Measurements from ENCODE around the gene NUDT12.

The NUDT12 gene

DNA sequence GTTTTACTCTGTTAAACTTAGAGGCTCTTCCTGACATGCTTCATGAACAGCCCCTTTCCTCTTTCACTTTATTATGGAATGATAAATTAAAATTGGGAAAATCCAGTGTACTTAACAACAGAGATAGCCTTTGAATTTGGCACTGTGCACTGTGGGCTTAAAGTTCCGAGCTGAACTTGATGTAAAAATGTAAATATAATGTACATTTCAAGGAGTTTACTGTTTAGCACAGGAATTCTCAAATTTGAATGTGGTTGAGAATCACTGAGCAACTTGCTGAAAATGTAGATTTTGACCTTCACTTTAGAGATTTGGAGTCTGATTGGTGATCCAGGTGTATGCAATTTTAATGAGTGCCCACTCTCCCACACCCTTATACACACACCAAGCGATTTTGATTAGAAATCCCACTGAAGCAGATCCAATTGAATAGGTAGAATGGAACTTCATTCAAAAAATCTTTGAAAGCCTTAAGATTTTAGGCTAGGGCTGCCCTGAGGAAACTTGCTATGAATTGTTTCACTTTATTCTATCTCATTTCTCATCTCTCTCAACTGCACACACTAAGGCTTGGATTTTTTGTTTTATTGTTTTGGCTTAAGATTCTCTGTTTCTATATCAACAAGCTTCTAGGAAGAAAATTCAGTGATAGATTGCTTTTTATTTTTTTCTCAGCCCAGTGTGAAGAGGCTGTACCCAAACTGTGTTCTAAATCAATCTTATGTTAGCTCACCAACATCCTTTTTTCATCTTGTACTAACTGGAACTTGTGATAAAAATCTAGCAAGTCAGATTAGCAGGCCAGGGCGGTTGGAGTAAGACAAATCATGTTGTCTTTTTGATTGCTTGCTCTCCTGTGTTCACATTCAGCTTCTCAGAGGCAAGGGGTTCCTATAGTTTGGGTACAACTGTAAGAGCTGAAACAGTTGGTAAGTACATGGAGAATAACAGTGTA is 22.9 kb downstream of the NUDT12 start:
- DNase-seq, result no peak

DNA sequence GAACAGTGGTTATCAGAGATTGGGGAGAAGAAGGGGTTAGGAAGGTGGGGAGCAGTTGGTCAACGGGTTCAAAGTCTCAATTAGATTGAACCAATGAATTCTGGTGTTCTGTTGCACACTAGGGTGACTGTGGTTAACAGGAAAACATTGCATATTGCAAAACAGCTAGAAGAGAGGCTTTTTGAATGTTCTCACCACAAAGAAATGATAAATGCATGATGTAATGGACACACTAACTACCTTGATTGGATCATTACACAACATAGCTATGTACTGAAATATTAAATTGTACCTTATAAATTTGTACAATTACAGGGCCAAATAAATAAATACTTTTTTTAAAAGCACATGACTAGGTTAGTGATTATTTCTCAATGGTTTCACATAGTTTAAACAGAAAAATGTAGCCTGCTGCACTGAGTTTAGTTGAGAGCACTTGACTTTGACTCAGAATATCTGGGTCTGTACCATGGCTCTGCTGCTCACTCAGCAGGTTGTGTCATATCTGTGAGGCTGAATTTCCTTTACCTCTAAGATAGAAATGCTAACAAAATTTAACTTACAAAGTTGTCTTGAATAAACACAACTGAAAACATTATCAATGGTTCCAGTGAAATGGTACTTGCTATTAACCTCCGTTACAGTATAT is 30.4 kb downstream of the NUDT12 start:
- DNase-seq, result no peak

DNA sequence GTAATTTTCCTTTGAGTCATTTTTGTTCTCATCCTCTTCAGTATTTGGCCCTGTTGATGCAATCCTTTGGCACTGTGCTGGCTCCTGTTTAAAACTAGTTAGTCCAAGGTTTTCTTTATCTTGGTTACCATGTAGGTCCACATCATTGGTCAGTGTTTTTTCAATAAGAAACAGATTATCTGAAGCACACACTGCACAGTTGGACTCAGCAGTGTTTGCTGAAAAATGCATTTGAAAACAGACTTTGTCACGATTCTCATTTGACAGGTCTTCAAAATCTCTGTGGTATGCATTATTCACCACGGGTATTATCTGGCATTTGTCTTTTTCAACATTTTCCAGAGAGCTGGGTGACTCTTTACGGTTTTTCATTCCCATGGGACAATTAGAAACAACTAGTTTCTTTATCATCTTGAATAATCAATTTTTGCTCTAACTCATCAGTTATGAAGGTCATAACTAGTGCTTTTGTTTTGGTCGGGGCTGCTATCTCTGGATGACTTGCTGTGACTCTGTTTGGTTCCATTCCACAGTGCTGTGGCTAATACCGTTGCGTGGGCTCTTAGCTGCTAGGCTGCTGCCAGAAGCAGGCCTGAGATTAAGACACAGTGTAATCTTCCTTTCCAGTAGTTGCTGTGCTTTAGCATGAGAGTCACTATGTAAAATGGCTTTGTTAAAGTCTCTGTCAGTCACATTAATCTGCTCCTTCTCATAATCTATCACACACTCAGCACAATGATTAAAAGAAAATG is 36.2 kb downstream of the NUDT12 start:
- DNase-seq, result no peak

DNA sequence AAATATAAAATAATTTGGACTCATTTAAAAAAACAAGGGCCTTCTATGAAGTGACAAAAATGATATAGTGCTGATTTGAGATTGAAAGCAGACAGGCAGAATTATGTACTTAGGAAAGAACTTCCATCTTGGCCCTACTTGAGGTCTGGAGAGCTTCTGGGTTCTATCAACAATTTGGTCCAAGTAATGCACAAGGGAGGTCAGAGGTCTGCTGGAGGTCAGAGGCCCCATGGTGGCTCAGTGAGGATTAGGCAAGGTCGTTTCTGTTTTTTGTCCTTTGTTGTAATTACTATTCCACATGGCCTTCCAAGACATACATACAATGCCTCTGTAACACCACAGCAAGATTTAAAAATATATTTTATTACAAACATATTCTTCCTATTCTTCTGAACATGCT is 37.2 kb downstream of the NUDT12 start:
- DNase-seq, result no peak

DNA sequence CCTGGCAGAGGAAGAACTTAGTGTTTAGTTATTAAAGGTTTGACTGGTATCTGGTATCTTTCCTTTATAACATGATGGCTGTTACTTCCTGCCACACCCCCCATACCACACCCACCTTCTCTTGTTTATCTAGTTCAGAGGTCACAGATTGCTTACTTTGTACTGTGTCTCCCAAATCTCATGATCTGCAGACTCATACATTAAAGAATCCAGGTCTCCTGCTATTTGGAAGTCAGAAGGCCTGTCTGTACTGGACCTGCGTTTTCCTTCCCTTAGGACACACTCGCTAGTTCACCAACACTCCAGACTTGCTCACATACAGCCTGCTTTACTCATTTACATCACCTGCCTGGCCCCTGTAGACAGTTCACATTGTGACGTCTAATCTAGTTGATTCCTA is 39.3 kb downstream of the NUDT12 start:
- DNase-seq, result no peak

DNA sequence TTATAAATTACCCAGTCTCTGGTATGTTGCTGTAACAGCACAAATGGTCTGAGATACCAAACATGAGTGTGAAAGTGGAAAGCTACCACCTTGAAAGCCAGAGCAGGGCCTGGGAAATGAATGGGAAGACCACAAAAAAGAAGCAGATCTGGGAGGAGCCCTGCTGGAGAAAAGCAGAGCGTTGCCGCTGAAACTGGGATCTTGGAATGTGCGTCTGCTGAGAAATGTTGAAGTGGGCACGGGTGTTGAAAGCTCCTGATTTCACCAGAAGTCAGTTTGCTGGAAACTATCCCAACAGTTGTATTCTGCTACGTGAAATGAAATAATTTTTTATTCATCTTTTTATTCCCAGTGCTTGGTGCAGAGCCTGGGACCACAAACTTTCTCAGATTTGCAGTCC is 40.0 kb downstream of the NUDT12 start:
- DNase-seq, result no peak

DNA sequence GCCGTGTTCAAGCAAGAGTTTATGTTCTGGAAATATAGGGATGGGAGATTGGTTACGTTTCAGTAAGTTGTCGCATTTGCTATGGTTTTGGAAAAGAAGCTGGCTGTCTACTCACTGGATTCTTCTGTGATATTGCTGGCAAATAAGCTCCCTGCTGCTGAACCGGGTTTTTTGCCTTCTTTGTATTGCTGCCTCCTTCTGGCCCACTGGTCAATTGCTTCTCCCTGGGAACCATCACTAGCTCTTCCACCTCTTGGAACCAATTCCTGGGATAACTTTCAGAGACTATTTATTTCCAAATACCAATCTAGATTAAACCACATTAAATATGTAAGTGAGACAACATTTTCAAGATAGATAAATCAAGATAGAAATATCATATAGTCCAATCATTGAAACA is 43.0 kb downstream of the NUDT12 start:
- no peak for DNase-seq

DNA sequence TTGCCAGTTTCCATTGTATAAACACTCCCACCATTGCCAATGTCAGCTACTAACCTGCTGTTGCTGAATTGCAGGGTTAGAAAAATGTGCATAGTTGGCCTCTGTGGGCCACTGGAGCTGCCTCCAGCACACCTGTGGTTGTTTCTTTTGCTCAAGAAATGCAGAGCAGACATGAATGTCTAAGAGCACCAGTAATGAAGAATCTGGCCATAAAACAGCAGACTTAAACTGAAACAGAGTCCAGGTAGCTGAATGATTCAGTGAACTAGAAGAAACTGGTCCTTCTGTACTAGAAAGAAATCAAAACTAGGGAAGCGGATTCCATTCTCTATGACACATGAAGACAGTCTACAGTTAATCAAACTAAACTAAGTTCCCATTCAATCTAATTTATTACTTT is 48.2 kb downstream of the NUDT12 start:
- no peak for DNase-seq

DNA sequence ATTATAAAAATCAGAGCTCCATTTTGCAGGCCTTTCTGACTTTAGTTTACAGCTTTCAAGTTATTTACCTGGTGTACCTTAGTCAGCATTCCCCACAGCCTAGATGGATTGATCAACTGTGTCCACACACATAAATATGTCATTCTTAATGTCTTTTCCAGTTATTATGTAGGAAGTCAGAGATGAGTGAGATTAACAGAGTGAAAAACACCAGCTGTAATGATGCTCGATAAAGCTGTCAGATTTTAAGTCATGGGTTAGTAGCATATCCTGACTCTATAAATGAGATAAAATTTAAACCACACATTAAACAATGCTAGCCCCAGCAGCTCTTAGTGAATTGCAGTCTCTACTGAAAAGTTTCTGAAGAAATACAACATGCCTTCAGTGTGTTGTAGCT is 48.9 kb downstream of the NUDT12 start:
- DNase-seq, result no peak

DNA sequence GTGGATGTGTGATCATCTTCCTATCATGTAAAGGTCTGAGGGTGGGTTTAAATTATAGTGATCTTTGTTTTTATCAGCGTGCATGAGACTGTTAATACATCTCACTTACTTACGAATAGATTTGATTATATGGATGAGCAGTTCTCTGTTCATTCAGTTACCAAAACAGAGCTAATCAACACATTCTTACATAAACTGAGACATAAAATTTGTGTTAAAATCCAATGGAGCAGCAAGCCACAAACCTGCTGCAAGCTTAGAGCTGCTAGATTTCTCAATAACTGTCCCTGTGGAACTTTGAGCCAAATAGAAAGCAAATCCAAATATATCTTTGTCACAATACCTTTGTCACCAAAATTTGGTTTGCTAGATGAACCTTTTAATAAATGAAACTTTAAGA is 50.1 kb downstream of the NUDT12 start:
- DNase-seq, result no peak

DNA sequence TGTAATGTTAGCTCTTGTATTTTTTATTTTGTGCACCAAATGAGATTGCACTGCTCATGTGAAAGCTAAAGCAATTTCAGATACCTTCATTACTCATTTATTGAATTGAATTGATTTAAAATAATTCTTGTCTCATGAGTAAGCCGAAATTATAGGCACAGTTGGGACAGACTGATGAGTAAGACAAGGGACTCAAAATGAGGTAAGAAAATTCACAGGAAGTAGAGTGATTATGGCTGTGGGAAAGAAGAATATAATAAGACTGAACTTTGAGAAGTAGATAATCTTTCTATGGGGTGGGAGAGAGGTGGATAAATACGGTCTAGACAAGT is 51.1 kb downstream of the NUDT12 start:
- DNase-seq, result no peak

DNA sequence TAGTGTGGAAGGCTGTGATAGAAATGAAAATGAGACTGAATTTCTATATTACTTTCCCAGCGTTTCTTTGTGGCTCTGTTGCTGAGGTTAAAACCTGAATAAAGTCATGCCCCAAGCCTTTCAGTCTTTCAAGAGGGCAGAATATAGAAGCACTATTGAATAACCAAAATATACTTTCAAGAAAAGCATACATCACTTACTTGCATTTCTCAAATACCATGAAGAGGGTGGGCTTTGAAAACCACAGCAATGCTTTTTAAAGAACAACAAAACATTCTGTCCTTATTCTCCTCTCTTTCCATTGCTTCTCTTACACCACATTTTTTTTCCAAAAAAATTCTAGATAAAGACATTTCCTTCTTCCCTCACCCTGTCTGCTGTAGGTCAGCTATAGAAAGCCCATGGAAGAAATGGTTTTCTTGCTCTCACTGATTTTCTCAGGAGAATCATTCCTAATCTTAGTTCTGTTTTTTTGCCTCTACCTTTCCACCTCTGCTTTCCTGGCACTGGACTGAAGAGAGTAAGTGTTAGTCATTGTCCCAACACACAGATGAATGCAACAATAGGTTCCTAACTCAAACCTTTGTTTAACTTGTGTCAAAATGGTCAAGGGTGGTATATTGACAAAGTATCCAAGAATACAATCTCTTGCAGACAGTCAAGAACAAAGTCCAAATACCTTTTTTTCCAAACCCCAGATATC is 51.6 kb downstream of the NUDT12 start:
- no peak for DNase-seq

DNA sequence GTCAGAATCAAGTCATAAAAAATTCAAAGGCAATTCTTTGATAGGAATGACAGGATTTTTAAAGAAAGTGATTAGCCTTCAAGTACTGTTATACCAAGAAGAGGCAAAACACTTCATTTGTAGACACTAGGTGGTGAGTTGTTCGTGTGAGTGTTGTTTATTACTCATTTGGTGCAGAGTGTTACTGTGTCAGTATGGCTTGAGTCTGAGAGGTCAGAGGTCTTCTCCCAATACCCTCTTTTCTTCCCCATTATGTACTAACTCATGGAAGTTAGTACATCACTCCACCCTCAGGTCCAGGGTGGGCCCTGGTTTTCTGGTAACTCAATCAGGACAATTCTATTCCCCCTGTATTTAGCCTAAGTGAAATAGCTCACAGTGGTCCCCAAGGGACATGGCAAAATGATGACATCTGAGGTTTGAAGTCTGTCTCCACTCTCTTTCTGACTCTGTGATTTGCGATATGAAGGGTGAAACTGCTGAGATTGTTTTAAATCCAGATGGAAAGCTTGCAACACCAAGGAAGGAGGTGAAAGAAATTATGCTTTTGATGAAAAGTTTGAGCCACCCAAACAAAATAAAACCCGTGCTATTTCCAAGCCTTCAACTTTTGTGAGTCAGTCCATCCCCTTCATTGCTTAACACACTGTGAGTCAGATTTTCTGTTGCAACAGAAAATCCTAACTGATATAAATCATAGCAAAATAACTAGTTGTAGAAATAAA is 56.8 kb downstream of the NUDT12 start:
- no peak for DNase-seq

DNA sequence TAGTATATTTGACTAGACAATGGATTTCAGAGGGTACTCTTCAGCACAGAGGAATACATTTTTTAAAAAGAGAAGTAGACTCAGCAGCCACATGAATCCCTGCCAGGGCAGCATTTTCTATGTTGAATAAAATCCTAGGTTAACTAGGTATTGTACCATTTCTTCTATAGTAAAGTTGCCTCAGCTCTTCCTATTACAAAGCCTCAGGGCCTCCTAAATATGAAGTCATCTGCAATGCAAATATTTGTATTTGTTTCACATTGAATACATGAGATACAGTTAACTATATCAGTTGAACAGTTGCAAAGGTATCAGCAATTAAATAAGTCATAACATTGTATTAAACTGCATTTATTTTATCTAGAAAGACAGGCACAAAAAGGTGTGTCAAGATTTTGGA is 59.5 kb downstream of the NUDT12 start:
- peak; percentile 61 to 62 for DNase-seq

DNA sequence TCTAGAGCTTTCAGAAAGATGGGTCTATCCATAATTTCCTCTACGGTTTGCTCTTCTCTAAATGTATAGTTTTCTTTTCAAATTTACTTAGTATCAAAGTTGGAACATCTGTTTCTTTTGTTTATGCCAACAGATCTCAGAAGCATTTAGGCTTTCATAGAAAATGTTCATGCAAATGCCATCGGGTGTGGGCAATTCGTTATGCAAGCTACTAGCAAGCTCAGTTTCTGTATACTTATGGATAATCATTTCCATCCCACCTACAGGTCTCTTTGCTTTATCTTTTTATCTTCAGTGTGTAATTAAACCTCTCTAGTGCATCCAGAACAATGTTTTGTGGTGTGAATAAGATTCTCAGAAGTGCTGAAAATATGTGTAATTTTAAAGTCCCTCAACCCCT is 59.9 kb downstream of the NUDT12 start:
- DNase-seq, result peak; percentile 61 to 78

Measured in NCI-H526 (cell line).